Stimulated activated naive CD8-positive, alpha-beta T cell treated with anti-CD3 and anti-CD28 coated beads, Interleukin-15, amount 100 ng/mL, for 72 hours (primary cell): ENCODE data around the gene TCTN1.
A peak's percentile ranks its signal among the peaks of the same experiment; 100 is the strongest.
"Not testable (repeated sequence)": the region's sequence is repeated elsewhere in the genome, so short reads cannot be mapped to it uniquely, and the experiment has no call there.

Experiments used
- ATAC-seq: fragments of 150-1000 bp; cut with Tn5 transposase; 2 replicates; pipeline ENCODE4 v1.10.0; 2021; ENCODE audit warnings: mild to moderate bottlenecking, moderate library complexity
- DNase-seq, 2 donors: peaks; one replicate each; pipeline ENCODE4 v3.0.0; 2021 to 2022
- H3K27ac Mint-ChIP-seq, 2 donors: one replicate each; pipeline ENCODE4 v1.8.0; 2022; ENCODE audit warnings: mild to moderate bottlenecking in 2 of 2, mixed read lengths in 2 of 2, moderate library complexity in 2 of 2
- H3K27me3 Mint-ChIP-seq: one replicate; pipeline ENCODE4 v1.8.0; 2022; ENCODE audit warnings: mixed read lengths
- H3K4me1 Mint-ChIP-seq: one replicate; pipeline ENCODE4 v1.8.0; 2022; ENCODE audit warnings: mild to moderate bottlenecking, mixed read lengths
- H3K4me3 Mint-ChIP-seq, 2 donors: one replicate each; pipeline ENCODE4 v1.8.0; 2022; ENCODE audit warnings: mild to moderate bottlenecking in 2 of 2, mixed read lengths in 2 of 2, moderate library complexity in 1 of 2
- H3K9me3 Mint-ChIP-seq, 2 donors: one replicate each; pipeline ENCODE4 v1.8.0; 2022; ENCODE audit warnings: mixed read lengths in 2 of 2

The TCTN1 gene

GRCh38 chr12:110613771-110614684, at the start of gene TCTN1:
TCTN1 (plus strand) TSS chr12:110614129; CDS start chr12:110614183, 54 bp downstream.
- Mint-ChIP-seq H3K27me3 (no peaks in the 10 kb centered on the region), H3K9me3 (no peaks in the 10 kb centered on the region), H3K27ac (peak within 1 kb of the TSS; percentile 92 to 97), H3K4me1 (peaks cover 19% of the 10 kb centered on the region), H3K4me3 (peak within 1 kb of the TSS; percentile 84 to 88)
- ATAC-seq (peak; percentile 99), DNase-seq (peak; percentile 93 to 97)

GRCh38 chr12:110564471-110564991, 49.4 kb upstream of the TCTN1 start:
- H3K4me1 Mint-ChIP-seq, result peaks cover 95% of the 10 kb centered on the region
- no peak overlapping the region for H3K4me3 Mint-ChIP-seq
- DNase-seq, result no peak
- ATAC-seq, result no peak
- no peaks in the 10 kb centered on the region for H3K9me3 Mint-ChIP-seq
- no peaks in the 10 kb centered on the region for H3K27me3 Mint-ChIP-seq
- no peak overlapping the region for H3K27ac Mint-ChIP-seq

DNA sequence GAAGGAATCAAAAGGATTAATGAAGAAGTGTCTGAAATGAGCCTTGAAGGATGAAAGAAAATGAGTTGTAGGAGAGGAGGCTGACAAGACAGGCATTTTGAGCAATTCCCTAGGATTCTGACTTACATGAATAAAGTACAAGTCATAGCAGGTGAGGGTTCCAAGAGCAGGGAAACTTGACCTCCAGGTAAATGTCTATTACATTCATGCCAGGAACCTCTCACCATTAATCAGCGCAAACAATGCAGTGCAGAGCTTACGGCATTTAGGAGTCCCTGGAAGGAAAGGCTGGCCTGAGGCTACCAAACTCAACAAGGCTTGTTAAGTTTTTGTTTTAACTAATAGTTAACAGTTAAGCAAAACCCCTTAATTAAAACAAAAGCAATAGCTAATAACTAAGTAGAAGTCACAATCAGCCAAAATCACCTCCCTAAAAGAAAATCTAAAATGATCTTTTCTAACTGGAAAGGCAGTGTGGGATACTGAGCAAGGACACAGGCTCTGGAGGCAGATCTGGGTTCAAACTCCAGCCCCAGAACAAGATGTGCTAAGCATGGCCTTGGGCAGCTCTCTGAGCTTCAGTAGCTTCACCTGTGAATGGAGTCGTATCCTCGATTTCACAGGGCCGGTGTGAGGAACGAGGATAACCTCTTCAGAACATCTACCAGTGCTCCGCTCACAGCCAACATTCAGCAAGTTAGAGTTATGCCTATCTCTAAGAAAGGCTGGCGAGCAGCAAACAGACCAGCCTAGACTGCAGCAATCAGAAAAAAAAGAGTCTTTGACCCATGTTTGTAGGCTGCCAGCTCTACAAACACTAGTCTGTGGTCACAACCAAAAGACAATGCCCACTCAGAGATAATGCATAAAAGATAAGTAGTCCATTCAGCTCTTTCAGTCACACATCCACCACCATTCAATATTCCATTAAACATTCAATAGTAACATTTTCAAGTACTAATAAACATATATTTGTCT, 47.7 kb upstream of the TCTN1 start:
- H3K4me3 Mint-ChIP-seq, result no peak overlapping the region
- peaks cover 86% of the 10 kb centered on the region for H3K4me1 Mint-ChIP-seq
- no peak for ATAC-seq

DNA sequence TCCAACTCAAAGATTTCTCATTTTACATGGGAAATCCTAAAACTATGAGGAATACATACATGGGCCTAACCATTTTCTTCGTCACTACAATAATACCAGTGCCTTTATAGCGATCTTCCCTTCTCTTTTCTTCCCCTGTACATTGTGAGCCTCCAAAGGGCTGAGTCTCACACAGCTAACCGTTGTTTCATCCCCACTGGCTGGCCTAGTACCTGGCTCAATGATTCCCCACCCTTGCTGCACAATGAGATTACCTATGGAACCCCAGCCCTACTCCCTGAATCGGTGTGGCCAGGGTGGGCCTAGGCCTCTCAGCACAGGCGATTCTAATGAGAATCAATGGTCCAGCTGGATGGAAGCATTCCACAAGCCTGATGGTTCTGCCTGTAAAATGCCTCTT, 46.9 kb upstream of the TCTN1 start:
- H3K4me1 Mint-ChIP-seq, result peaks cover 78% of the 10 kb centered on the region
- H3K9me3 Mint-ChIP-seq, result peaks cover 4 to 5% of the 10 kb centered on the region in 2 donors
- no peak overlapping the region for H3K4me3 Mint-ChIP-seq
- ATAC-seq (no peak), DNase-seq (no peak)
- no peak overlapping the region for H3K27ac Mint-ChIP-seq
- H3K27me3 Mint-ChIP-seq, result no peaks in the 10 kb centered on the region

More for the DNA sequence above, 47.7 kb upstream of the TCTN1 start:
- peaks cover 4 to 5% of the 10 kb centered on the region in 2 donors for H3K9me3 Mint-ChIP-seq
- no peaks in the 10 kb centered on the region for H3K27me3 Mint-ChIP-seq
- peak overlapping the region in 1 of 2 donors; percentile 16 for H3K27ac Mint-ChIP-seq
- no peak for DNase-seq

DNA sequence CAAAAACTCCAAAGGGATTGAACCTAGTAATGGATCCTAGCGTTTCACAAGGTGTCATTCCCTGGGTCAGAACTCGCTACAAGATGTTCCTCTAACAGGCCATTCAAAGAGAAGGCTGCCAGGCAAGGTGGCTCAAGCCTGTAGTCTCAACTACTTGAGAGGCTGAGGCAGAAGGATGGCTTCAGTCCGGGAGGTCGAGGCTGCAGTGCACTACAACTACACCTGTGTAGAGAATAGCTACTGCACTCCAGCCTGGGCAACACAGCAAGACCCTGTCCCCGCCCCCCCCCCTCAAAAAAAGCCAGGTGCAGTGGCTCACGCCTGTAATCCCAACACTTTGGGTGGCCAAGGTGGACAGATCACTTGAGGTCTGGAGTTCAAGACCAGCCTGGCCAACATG, 45.2 kb upstream of the TCTN1 start:
- Mint-ChIP-seq H3K27ac (no peak overlapping the region), H3K9me3 (peaks cover 4 to 5% of the 10 kb centered on the region in 2 donors), H3K27me3 (no peaks in the 10 kb centered on the region), H3K4me1 (peaks cover 67% of the 10 kb centered on the region), H3K4me3 (no peak overlapping the region)
- DNase-seq (no peak), ATAC-seq (no peak)

- H3K27ac Mint-ChIP-seq, H3K4me3 Mint-ChIP-seq, H3K9me3 Mint-ChIP-seq, ATAC-seq, DNase-seq, H3K27me3 Mint-ChIP-seq: not testable (repeated sequence)
- peaks cover 65% of the 10 kb centered on the region for H3K4me1 Mint-ChIP-seq
These were observed 44.1 kb upstream of the TCTN1 start for GRCh38 chr12:110569838-110570237.

DNA sequence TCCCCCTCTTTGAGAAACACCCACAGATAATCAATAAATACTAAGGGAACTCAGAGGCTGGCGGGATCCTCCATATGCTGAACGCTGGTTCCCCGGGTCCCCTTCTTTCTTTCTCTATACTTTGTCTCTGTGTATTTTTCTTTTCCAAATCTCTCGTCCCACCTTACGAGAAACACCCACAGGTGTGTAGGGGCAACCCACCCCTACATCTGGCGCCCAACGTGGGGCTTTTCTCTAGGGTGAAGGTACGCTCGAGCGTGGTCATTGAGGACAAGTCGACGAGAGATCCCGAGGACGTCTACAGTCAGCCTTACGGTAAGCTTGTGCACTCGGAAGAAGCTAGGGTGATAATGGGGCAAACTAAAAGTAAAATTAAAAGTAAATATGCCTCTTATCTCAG, 43.1 kb upstream of the TCTN1 start:
- not testable (repeated sequence) for DNase-seq, H3K9me3 Mint-ChIP-seq, H3K4me3 Mint-ChIP-seq, ATAC-seq, H3K27me3 Mint-ChIP-seq, H3K27ac Mint-ChIP-seq
- H3K4me1 Mint-ChIP-seq, result peaks cover 65% of the 10 kb centered on the region

GRCh38 chr12:110574044-110574443, 39.9 kb upstream of the TCTN1 start:
- Mint-ChIP-seq H3K4me3 (no peak overlapping the region), H3K27me3 (no peaks in the 10 kb centered on the region), H3K27ac (no peak overlapping the region), H3K4me1 (peaks cover 64% of the 10 kb centered on the region), H3K9me3 (peaks cover 4 to 5% of the 10 kb centered on the region in 2 donors)
- ATAC-seq, result no peak
- DNase-seq, result no peak

GRCh38 chr12:110574717-110575230, 39.2 kb upstream of the TCTN1 start:
- not testable (repeated sequence) for DNase-seq, H3K27me3 Mint-ChIP-seq, ATAC-seq, H3K9me3 Mint-ChIP-seq
- peaks cover 65% of the 10 kb centered on the region for H3K4me1 Mint-ChIP-seq
- H3K27ac Mint-ChIP-seq, result peak overlapping the region in 1 of 2 donors; percentile 27
- peak overlapping the region; percentile 26 to 59 for H3K4me3 Mint-ChIP-seq

DNA sequence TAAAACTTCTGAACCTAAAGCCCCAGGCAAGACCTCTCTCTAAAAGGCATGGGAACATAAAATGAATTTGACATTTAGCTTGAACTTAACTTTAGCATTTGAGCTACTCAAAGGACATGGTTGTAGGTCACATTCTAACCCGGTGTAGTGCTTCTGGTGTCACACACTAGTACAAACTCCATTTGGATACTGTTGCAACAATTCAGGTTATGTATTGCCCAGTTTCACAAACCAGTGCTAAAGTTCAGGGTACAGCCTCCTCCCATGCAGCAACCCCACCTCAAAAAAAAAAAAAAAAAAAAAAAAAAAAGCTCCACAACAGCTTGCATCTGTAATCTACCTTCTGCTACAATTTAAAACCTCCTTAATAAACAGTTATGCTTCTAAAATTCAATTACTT, 38.6 kb upstream of the TCTN1 start:
- peaks cover 0 to 5% of the 10 kb centered on the region in 2 donors for H3K9me3 Mint-ChIP-seq
- H3K4me1 Mint-ChIP-seq, result peaks cover 68% of the 10 kb centered on the region
- ATAC-seq, result no peak
- H3K27me3 Mint-ChIP-seq, result no peaks in the 10 kb centered on the region
- H3K27ac Mint-ChIP-seq, result peak overlapping the region in 1 of 2 donors; percentile 74
- no peak for DNase-seq
- peak overlapping the region; percentile 45 to 59 for H3K4me3 Mint-ChIP-seq

DNA sequence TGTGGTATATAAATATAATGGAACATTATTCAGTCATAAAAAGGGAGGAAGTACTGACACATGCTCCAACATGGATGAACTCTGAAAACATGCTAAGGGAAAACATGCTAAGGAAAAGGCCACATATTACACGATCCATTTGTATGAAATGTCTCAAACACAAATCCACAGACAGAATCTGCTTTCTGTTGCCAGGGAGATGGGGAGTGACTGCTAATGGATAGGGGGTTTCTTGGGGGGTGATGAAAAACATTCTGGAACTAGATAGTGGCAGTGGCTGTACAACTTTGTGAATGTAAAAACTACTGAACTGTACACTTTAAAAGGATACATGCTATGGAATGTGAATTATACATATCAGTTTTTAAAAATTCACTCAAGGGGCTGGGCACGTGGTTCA, 37.4 kb upstream of the TCTN1 start:
- Mint-ChIP-seq H3K4me1 (peaks cover 80% of the 10 kb centered on the region), H3K9me3 (no peaks in the 10 kb centered on the region), H3K4me3 (peak overlapping the region; percentile 53 to 93), H3K27ac (peak overlapping the region; percentile 63 to 99), H3K27me3 (no peaks in the 10 kb centered on the region)
- ATAC-seq, result no peak
- DNase-seq, result no peak

DNA sequence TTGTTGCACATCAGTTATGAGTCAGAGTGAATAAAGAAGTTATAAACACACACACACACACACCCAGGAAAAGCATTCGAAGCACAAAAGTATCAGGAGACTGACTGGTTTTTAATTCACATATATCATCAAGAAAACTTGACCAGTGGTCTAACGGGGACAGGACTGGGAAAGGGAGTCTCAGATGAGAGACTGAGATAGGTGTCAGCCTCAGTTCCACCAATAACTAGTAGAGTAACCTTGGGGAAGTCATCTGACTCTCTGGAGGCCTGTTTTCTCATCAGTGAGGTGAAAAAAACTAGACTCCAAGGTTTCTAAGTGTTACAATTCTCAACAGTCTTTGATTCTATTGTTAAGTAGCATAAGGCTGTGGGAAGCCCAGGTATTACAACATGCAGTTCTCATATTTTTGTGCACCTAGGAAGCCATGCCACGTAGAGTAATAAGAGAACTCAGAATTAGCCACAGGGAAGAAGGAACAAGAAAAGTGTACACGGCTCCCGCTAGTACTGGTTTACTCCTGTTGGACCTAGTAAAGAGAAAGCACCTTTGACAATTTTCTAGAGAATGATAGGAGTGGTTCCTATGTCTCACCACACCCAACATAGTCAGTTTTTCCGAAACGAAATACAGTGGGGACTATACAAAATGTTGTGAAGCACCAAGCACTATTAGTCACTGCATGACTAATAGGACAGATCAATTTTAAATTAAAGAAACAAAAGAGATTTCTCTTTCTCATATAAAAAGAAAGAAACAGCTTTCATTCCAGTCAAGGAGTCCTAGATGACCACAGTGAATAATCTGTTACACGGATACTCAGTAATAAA, 35.9 kb upstream of the TCTN1 start:
- peak; percentile 78 for ATAC-seq
- peak; percentile 60 to 66 for DNase-seq
- H3K27me3 Mint-ChIP-seq, result no peaks in the 10 kb centered on the region
- H3K9me3 Mint-ChIP-seq, result no peaks in the 10 kb centered on the region
- H3K4me3 Mint-ChIP-seq, result peak overlapping the region; percentile 61 to 93
- peaks cover 79% of the 10 kb centered on the region for H3K4me1 Mint-ChIP-seq
- H3K27ac Mint-ChIP-seq, result peak overlapping the region; percentile 98 to 99

GRCh38 chr12:110578694-110579534, 35.0 kb upstream of the TCTN1 start:
- peak; percentile 41 for ATAC-seq

More at GRCh38 chr12:110578694-110579534, 35.0 kb upstream of the TCTN1 start:
- peaks cover 81% of the 10 kb centered on the region for H3K4me1 Mint-ChIP-seq
- H3K4me3 Mint-ChIP-seq, result peak overlapping the region; percentile 61 to 93
- H3K27me3 Mint-ChIP-seq, result no peaks in the 10 kb centered on the region
- no peaks in the 10 kb centered on the region for H3K9me3 Mint-ChIP-seq
- peak overlapping the region; percentile 98 to 99 for H3K27ac Mint-ChIP-seq
- DNase-seq, result peak in 1 of 2 donors; percentile 42
